ENCODE data around the gene CUX1. TPM values are rescaled to one million over a fixed set of nuclear protein-coding genes. Genes with fewer than 3 reads are reported as not detected.

CUX1 gene
- total RNA-seq, 1 experiment from 2014 or later = 64.3 TPM

GRCh38 chr7:102196028-102196427 lies 378.6 kb downstream of the CUX1 start (continued):
- TF ChIP-seq ZNF121 (CRISPR knock-in tag; IDR thresholded peaks at IDR 0.05) (no peak), STAT6 (CRISPR knock-in tag; conservative IDR thresholded peaks at IDR 0.05; ENCODE audit: low read depth) (no peak), MAX (CRISPR knock-in tag; IDR thresholded peaks at IDR 0.05) (no peak), IRF2 (CRISPR knock-in tag; IDR thresholded peaks at IDR 0.05; ENCODE audit: borderline replicate concordance, low read depth) (no peak), ZNF416 (CRISPR knock-in tag; IDR thresholded peaks at IDR 0.05) (no peak), JUN (CRISPR knock-in tag; IDR thresholded peaks at IDR 0.05) (no peak), USF1 (CRISPR knock-in tag; IDR thresholded peaks at IDR 0.05) (no peak)

GRCh38 chr7:102197161-102197560 lies 379.7 kb downstream of the CUX1 start:
- no peak for ATAC-seq
- H3K4me1 Mint-ChIP-seq = peaks cover 3% of the 10 kb centered on the region
- DNase-seq (ENCODE audit: low spot score) = no peak
- ChIA-PET CTCF (interaction anchor here (1.1 kb wide), 1 partner anchor 106 kb away, joined by 3 read pairs; no protein-coding TSS in a partner anchor), POLR2A (no interaction called here)
- peaks cover 61% of the 10 kb centered on the region for H3K36me3 Mint-ChIP-seq
- no peaks in the 10 kb centered on the region for H3K9me3 Mint-ChIP-seq
- no peak overlapping the region for H3K4me3 Mint-ChIP-seq
- TF ChIP-seq PREB (CRISPR knock-in tag; IDR thresholded peaks at IDR 0.05; ENCODE audit: borderline replicate concordance) (no peak), ZNF121 (CRISPR knock-in tag; IDR thresholded peaks at IDR 0.05) (no peak), SMAD4 (CRISPR knock-in tag; IDR thresholded peaks at IDR 0.05) (no peak), FOXP4 (CRISPR knock-in tag; IDR thresholded peaks at IDR 0.05) (no peak), NFYB (CRISPR knock-in tag; conservative IDR thresholded peaks at IDR 0.05; ENCODE audit: low read depth) (no peak), TP53 (CRISPR knock-in tag; IDR thresholded peaks at IDR 0.05) (no peak)
- H3K27me3 Mint-ChIP-seq (ENCODE audit: low read depth) = no peaks in the 10 kb centered on the region
- no peak overlapping the region for H3K27ac Mint-ChIP-seq

GRCh38 chr7:102197599-102197998 lies 380.2 kb downstream of the CUX1 start:
- POLR2A ChIA-PET = no interaction called here
- CTCF ChIA-PET = interaction anchor here (1.1 kb wide), 1 partner anchor 106 kb away, joined by 3 read pairs; no protein-coding TSS in a partner anchor
- H3K36me3 Mint-ChIP-seq = peaks cover 60% of the 10 kb centered on the region
- no peak overlapping the region for H3K4me3 Mint-ChIP-seq
- H3K4me1 Mint-ChIP-seq = peaks cover 2% of the 10 kb centered on the region; the same call in 1 of the 2 replicates
- DNase-seq (ENCODE audit: low spot score) (no peak), ATAC-seq (no peak)
- H3K27ac Mint-ChIP-seq = no peak overlapping the region
- no peaks in the 10 kb centered on the region for H3K9me3 Mint-ChIP-seq
- no peaks in the 10 kb centered on the region for H3K27me3 Mint-ChIP-seq (ENCODE audit: low read depth)
- TF ChIP-seq MXD4 (CRISPR knock-in tag; IDR thresholded peaks at IDR 0.05; ENCODE audit: borderline replicate concordance) (no peak), USF1 (CRISPR knock-in tag; IDR thresholded peaks at IDR 0.05) (no peak), SP1 (CRISPR knock-in tag; conservative IDR thresholded peaks at IDR 0.05) (no peak), MLX (CRISPR knock-in tag; IDR thresholded peaks at IDR 0.05) (no peak)
